Endodermal cell (in vitro differentiated cells): ENCODE measurements around the gene LIX1L. TPM values are rescaled to one million over a fixed set of nuclear protein-coding genes. Genes with fewer than 3 reads are reported as not detected.
A peak's percentile ranks its signal among the peaks of the same experiment; 100 is the strongest.

Experiments used
- DNase-seq: peaks from one replicate; pipeline ENCODE4 v3.0.0-alpha.2; 2017
- H3K27ac ChIP-seq: 2 replicates; pipeline ENCODE4 v1.5.1; 2013; ENCODE audit warnings: mild to moderate bottlenecking, low read depth, low read length, moderate library complexity
- H3K27me3 ChIP-seq: 2 replicates; pipeline ENCODE4 v1.6.1; 2013; ENCODE audit warnings: mild to moderate bottlenecking, low read length, moderate library complexity; ENCODE audit not compliant: insufficient read depth, control insufficient read depth, poor library complexity, severe bottlenecking
- H3K36me3 ChIP-seq: 2 replicates; pipeline ENCODE4 v1.7.0; 2013; ENCODE audit warnings: mild to moderate bottlenecking, low read length, moderate library complexity; ENCODE audit not compliant: control insufficient read depth, insufficient read depth
- H3K4me1 ChIP-seq: one replicate; pipeline ENCODE4 v1.7.0; 2013; ENCODE audit warnings: low read length; ENCODE audit not compliant: control insufficient read depth, insufficient read depth
- H3K4me3 ChIP-seq: 2 replicates; pipeline ENCODE4 v1.5.1; 2013; ENCODE audit warnings: mild to moderate bottlenecking, low read length, moderate library complexity
- H3K9ac ChIP-seq: 2 replicates; pipeline ENCODE4 v1.6.1; 2013; ENCODE audit warnings: mild to moderate bottlenecking, low read length, moderate library complexity; ENCODE audit not compliant: poor library complexity, severe bottlenecking; ENCODE audit errors: extremely low read depth
- H3K9me3 ChIP-seq: 2 replicates; pipeline ENCODE4 v1.6.1; 2013; ENCODE audit warnings: mild to moderate bottlenecking, low read length, moderate library complexity; ENCODE audit not compliant: control insufficient read depth
- H3K27ac Mint-ChIP-seq: 2 replicates; pipeline ENCODE4 v1.8.0; 2020; ENCODE audit warnings: mixed read lengths
- H3K27me3 Mint-ChIP-seq: 2 replicates; pipeline ENCODE4 v1.8.0; 2021; ENCODE audit warnings: mild to moderate bottlenecking, mixed read lengths; ENCODE audit not compliant: insufficient read depth
- H3K36me3 Mint-ChIP-seq: 2 replicates; pipeline ENCODE4 v1.8.0; 2020; ENCODE audit warnings: low read depth, mixed read lengths
- H3K4me1 Mint-ChIP-seq: 2 replicates; pipeline ENCODE4 v1.8.0; 2020; ENCODE audit warnings: mixed read lengths
- H3K4me3 Mint-ChIP-seq: 2 replicates; pipeline ENCODE4 v1.8.0; 2020; ENCODE audit warnings: mild to moderate bottlenecking, moderate library complexity, mixed read lengths
- H3K9me3 Mint-ChIP-seq: 2 replicates; pipeline ENCODE4 v1.8.0; 2020; ENCODE audit warnings: mild to moderate bottlenecking, mixed read lengths
- WGBS, 2 experiments: methylation state at CpG; one replicate each; pipeline versions ENCODE4 v1.1.5 to v1.1.7; 2013; ENCODE audit warnings: missing lambda C conversion rate in 2 of 2, mixed read lengths in 1 of 2; ENCODE audit not compliant: insufficient coverage in 1 of 2, insufficient read length in 1 of 2; 5-methylcytosine and 5-hydroxymethylcytosine counted together
- total RNA-seq, 2 donors: library from RNA; stranded (reverse); fragmentation: NEBNext Ultra II Directional in 1 of 2; extraction: Animal tissue kit (Norgen Biotek cat#: 25700) in 1 of 2; gene quantifications; 2 replicates in 1 of 2; 3 replicates in 1 of 2; pipeline ENCODE4 v1.2.1, GENCODE V29; 2021
- TF ChIP-seq, protein P1 (sequence below): fragments of 200-600 bp; sonication (generic); conservative IDR thresholded peaks from 2 replicates; pipeline ENCODE4 v1.5.0; 2021; ENCODE audit warnings: antibody characterized with exemption, mild to moderate bottlenecking

The LIX1L gene
- total RNA-seq, 2 donors from 2014 or later: 16.6 to 21.3 TPM

DNA sequence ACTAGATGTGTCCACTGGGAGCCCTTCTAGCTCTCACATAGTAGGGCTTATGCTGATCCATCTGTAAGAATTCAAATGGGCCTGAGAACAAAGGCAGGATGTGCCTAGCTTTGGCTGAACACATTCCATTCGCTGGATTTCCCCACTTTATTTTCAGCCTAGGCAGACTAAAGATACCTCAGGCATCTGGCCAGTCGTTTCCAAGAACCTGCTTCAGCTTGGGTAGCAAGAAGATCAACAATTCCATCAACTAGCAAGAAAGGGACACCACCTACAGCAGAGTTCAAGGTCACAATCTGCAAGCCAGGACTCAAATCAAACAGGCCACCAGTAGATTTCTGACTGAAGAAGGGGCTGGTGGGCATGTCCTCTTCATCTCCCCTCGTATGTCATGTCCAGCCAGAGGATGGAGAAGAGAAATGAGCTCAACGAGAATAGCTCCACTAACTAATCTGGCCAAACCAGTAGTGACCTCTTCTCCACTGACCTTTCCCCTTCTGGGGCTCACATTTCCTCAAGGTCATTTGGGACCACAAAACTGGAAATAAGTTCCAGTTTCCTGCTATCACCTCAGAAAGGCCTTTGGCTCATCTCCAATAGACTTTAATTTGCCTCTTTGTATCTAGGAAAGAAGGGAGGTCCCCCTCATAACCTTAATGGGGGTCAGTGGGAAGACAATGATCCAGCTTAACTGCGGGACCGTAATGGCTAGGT, 24.4 kb upstream of the LIX1L start:
- no peak overlapping the region for H3K9ac ChIP-seq
- H3K36me3 ChIP-seq: no peaks in the 10 kb centered on the region
- no peaks in the 10 kb centered on the region for H3K9me3 ChIP-seq
- H3K4me3 Mint-ChIP-seq: no peak overlapping the region
- 89 to 97% methylated on average over 5 to 6 of the region's 6 CpGs for WGBS, 2 experiments
- no peak overlapping the region for H3K4me3 ChIP-seq
- H3K9me3 Mint-ChIP-seq: no peaks in the 10 kb centered on the region
- no peak overlapping the region for H3K27ac Mint-ChIP-seq
- H3K4me1 ChIP-seq: peaks cover 15% of the 10 kb centered on the region
- H3K27me3 ChIP-seq: no peaks in the 10 kb centered on the region
- TF ChIP-seq, protein P1, sequence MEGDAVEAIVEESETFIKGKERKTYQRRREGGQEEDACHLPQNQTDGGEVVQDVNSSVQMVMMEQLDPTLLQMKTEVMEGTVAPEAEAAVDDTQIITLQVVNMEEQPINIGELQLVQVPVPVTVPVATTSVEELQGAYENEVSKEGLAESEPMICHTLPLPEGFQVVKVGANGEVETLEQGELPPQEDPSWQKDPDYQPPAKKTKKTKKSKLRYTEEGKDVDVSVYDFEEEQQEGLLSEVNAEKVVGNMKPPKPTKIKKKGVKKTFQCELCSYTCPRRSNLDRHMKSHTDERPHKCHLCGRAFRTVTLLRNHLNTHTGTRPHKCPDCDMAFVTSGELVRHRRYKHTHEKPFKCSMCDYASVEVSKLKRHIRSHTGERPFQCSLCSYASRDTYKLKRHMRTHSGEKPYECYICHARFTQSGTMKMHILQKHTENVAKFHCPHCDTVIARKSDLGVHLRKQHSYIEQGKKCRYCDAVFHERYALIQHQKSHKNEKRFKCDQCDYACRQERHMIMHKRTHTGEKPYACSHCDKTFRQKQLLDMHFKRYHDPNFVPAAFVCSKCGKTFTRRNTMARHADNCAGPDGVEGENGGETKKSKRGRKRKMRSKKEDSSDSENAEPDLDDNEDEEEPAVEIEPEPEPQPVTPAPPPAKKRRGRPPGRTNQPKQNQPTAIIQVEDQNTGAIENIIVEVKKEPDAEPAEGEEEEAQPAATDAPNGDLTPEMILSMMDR: no peak
- no peaks in the 10 kb centered on the region for H3K27me3 Mint-ChIP-seq
- peaks cover 11% of the 10 kb centered on the region for H3K4me1 Mint-ChIP-seq
- DNase-seq: peak; percentile 24
- no peak overlapping the region for H3K27ac ChIP-seq
- H3K36me3 Mint-ChIP-seq: no peaks in the 10 kb centered on the region

DNA sequence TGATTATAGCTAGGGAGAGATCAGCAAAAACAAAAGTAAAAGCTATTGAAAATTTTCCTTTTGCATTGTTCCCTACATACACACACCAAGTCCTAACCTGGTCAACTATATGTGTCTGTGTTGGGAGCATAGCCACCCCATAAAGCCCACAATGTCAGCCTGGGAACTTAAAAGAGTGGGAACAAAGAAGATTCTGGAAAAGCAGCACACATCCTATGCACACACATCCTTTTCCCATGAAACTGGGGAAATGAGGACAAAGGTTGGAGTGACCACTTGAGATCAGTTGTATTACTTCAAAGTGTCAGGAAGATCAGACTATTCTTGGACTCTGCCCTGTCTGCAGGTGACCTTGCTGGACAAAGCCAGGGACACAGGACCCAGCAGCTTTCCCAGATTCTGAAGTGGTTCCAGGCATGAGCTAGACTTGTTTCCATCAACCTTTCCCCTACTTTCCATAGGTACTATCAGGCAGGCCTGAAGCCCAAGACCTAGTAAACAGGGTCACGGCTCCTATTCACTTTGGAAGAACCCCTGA, 22.7 kb upstream of the LIX1L start:
- Histone ChIP-seq H3K9ac (no peak overlapping the region), H3K27ac (no peak overlapping the region), H3K36me3 (no peaks in the 10 kb centered on the region), H3K27me3 (no peaks in the 10 kb centered on the region), H3K4me1 (peaks cover 15% of the 10 kb centered on the region), H3K4me3 (no peak overlapping the region), H3K9me3 (no peaks in the 10 kb centered on the region)
- no peaks in the 10 kb centered on the region for H3K9me3 Mint-ChIP-seq
- no peaks in the 10 kb centered on the region for H3K27me3 Mint-ChIP-seq
- peaks cover 10% of the 10 kb centered on the region for H3K4me1 Mint-ChIP-seq
- peak; percentile 28 for DNase-seq
- WGBS, 2 experiments: 91% methylated on average over 1 of the region's 1 CpG; no CpG with 5 or more reads in 1 of the 2 experiments
- TF ChIP-seq, protein P1: no peak
- H3K4me3 Mint-ChIP-seq: no peak overlapping the region
- H3K27ac Mint-ChIP-seq: no peak overlapping the region
- no peaks in the 10 kb centered on the region for H3K36me3 Mint-ChIP-seq

DNA sequence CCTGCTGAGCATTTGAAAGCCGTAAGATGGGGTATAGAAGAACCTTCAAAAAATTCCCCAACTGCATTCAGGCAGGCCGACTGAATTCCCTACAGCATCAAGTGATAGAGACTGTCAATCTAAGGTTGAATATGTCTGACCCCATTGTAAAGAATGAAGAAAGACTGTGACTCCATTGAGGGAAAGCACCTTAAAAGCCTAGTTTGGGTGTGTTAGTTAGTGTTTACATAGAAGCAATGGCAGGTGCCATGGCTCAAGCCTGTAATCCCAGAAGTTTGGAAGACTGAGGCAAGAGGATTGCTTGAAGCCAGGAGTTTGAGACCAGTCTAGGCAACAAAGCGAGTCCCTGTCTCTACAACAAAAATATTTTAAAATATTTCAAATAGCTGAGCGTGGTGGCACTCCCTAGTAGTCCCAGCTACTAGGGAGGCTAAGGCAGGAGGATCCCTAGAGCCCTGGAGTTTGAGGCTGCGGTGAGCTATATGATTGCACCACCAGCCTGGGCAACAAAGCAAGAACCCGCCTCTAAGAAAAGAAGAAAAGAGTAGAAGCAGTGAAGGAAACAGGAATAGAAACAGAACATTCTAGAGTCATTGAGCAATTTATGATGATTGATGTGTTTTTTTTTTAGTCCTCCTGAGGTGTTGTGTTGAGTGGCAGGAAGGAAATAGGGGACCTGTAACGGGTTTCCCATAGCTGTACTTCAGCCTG, 22.1 kb upstream of the LIX1L start:
- Histone ChIP-seq H3K27ac (peak overlapping the region; percentile 14), H3K9ac (no peak overlapping the region), H3K27me3 (no peaks in the 10 kb centered on the region), H3K9me3 (no peaks in the 10 kb centered on the region), H3K36me3 (no peaks in the 10 kb centered on the region), H3K4me3 (no peak overlapping the region), H3K4me1 (peaks cover 9% of the 10 kb centered on the region)
- no peaks in the 10 kb centered on the region for H3K36me3 Mint-ChIP-seq
- peak; percentile 46 for DNase-seq
- H3K4me1 Mint-ChIP-seq: peaks cover 4% of the 10 kb centered on the region
- 66 to 70% methylated on average over 4 to 7 of the region's 7 CpGs for WGBS, 2 experiments
- H3K27ac Mint-ChIP-seq: no peak overlapping the region
- H3K27me3 Mint-ChIP-seq: no peaks in the 10 kb centered on the region
- TF ChIP-seq, protein P1: no peak
- no peaks in the 10 kb centered on the region for H3K9me3 Mint-ChIP-seq
- no peak overlapping the region for H3K4me3 Mint-ChIP-seq
